GM12873 (cell line): ENCODE measurements around the gene WNK2.

ENCODE experiments used
- TF ChIP-seq, protein P1 (sequence below): IDR thresholded peaks from 2 replicates; pipeline ENCODE4 v1.5.1; 2012; ENCODE audit warnings: low read depth, mild to moderate bottlenecking, moderate library complexity, low read length, control low read depth; ENCODE audit not compliant: insufficient read depth; ENCODE audit errors: missing control alignments

The WNK2 gene

GRCh38 chr9:93209576-93210323, 25.8 kb downstream of the WNK2 start:
- TF ChIP-seq, protein P1, sequence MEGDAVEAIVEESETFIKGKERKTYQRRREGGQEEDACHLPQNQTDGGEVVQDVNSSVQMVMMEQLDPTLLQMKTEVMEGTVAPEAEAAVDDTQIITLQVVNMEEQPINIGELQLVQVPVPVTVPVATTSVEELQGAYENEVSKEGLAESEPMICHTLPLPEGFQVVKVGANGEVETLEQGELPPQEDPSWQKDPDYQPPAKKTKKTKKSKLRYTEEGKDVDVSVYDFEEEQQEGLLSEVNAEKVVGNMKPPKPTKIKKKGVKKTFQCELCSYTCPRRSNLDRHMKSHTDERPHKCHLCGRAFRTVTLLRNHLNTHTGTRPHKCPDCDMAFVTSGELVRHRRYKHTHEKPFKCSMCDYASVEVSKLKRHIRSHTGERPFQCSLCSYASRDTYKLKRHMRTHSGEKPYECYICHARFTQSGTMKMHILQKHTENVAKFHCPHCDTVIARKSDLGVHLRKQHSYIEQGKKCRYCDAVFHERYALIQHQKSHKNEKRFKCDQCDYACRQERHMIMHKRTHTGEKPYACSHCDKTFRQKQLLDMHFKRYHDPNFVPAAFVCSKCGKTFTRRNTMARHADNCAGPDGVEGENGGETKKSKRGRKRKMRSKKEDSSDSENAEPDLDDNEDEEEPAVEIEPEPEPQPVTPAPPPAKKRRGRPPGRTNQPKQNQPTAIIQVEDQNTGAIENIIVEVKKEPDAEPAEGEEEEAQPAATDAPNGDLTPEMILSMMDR, result no peak

DNA sequence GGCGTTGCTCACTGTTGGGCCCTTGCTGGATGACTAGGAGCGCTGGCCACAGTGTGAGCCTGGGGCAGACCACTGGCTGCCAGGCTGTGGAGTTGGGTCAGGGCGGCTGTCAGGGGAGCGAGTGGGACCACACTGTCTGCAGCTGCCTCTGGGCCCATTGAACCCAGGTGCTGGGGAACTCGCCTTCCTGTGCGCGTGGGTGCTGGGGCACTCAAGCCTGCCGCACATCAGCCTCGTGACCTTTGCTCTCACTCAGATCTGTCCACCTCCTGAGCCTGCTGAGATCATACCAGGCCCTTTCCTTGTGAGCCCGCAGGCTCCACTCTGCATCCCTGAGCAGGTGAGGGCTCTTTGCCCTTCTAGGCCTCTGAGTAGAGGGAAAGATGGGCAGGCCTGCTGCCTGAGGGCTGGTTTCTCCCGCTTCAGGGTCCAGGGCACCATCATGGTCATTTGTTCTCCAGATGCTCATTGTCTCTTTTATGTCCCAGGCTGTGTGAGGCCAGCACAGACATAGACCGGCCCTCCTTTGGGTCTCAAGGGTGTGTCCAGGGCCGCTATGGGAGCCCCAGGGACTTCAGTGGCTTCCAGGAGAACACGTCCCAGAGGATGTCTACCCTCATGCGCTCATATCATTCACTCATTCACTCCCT, 26.5 kb downstream of the WNK2 start:
- TF ChIP-seq, protein P1, result no peak

DNA sequence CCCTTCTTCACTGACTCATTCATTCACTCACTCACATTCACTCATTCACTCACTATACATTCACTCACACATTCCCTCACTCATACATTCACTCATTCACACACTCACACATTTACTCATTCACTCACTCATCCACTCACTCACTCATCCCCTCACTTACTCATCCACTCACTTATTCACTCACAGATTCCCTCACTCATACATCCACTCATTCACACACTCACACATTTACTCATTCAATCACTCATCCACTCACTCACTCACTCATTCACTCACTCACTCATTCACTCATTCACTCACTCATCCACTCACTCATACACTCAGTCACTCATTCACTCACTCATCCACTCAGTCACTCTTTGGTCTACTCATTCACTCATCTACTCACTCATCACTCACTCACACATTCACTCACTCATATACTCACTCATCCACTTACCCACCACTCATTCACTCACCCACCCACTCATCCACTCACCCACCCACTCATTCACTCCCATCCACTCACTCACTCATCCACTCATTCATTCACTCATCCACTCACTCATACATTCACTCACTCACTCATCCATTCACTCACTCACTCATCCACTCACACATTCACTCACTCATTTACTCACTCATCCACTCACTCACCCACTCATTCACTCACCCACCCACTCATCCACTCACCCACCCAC, 27.2 kb downstream of the WNK2 start:
- TF ChIP-seq, protein P1, result no peak

DNA sequence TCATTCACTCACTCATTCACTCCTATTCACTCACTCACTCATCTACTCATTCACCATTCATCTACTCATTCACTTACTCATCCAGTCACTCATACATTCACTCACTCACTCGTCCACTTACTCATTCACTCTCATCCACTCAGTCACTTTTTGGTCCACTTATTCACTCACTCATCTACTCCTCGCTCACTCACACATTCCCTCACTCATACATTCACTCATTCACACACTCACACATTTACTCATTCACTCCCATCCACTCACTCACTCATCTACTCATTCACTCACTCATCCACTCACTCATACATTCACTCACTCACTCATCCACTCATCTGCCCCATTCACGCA, 27.7 kb downstream of the WNK2 start:
- TF ChIP-seq, protein P1, result no peak

DNA sequence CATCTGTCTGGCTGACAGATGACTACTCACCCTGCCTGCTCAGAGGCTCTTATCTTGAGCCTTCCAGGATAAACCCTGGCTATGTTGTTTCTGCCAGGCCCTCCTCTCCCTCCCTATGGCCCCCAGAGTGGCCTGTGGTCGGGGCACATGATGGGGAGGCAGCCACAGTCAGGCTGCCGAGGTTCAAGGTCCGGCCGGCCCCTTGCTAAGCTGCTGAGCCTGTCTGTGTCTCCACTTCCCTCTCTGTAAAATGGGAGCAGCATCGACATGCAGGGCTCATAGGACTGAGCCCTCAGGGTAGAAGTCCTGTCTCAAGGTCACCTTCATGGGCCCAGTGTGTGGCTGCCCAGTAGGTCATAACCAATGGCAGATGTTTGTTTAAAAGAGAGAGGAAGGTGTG, 28.5 kb downstream of the WNK2 start:
- TF ChIP-seq, protein P1, result no peak

- TF ChIP-seq, protein P1, result no peak
Measured at GRCh38 chr9:93216073-93216365, 32.1 kb downstream of the WNK2 start.

GRCh38 chr9:93217706-93218105, 33.8 kb downstream of the WNK2 start:
- TF ChIP-seq, protein P1, result no peak
